K562 (cell line): ENCODE data around the gene SIK3. TPM values are rescaled to one million over a fixed set of nuclear protein-coding genes. Genes with fewer than 3 reads are reported as not detected.

Experiments
- ATAC-seq: fragments of 200-7000 bp; cut with Tn5 transposase; 3 replicates; pipeline ENCODE4 v1.9.1; 2020; ENCODE audit warnings: moderate library complexity
- BruUV-seq: library from RNA; stranded (reverse); fragments of 400-500 nt; replicated peaks from 2 replicates; lab custom pipeline; 2021; lab: Mats Ljungman, UMichigan
- CTCF ChIA-PET: fragments of 300-600 bp; formaldehyde crosslinking; extraction: SDS; loops from one replicate; lab custom pipeline; 2021; ENCODE audit warnings: low intra/inter-chr PET ratio; lab: Yijun Ruan, JAX
- POLR2A ChIA-PET: fragments of 300-600, 350-650 bp; sonication (Branson Sonifier 250); formaldehyde crosslinking; extraction: SDS; loops from one replicate; lab custom pipeline; 2021; ENCODE audit warnings: antibody characterized with exemption, inconsistent platforms; lab: Yijun Ruan, JAX
- DNase-seq, 4 experiments: peaks; one replicate each; pipeline versions ENCODE4 v3.0.0 to v3.0.0-alpha.2; 2011 to 2018; ENCODE audit warnings: low spot score in 3 of 4, mixed read lengths in 3 of 4; ENCODE audit errors: extremely low read depth in 1 of 4
- FAIRE-seq: peaks from 2 replicates; lab custom pipeline; 2011; peaks lifted over from hg19 to GRCh38; lab: Jason Lieb, UNC
- H2AFZ ChIP-seq: 2 replicates; pipeline ENCODE4 v1.6.0; 2011; ENCODE audit warnings: low read depth, low read length, control low read depth, inconsistent platforms
- H3K27ac ChIP-seq: fragments of 200-600 bp; 3 replicates; pipeline ENCODE4 v1.8.0; 2011; ENCODE audit warnings: low read depth, mild to moderate bottlenecking, control low read depth, inconsistent platforms, low read length, moderate library complexity, mixed read lengths; ENCODE audit errors: extremely low read depth
- H3K27me3 ChIP-seq, 2 experiments: fragments of 300-600 bp in 1 of 2; 2 replicates in 1 of 2; 3 replicates in 1 of 2; pipeline versions ENCODE4 v1.6.0 to v1.8.0; 2011; ENCODE audit warnings: inconsistent platforms in 2 of 2, low read length in 2 of 2, mild to moderate bottlenecking in 1 of 2, mixed read lengths in 1 of 2, moderate library complexity in 1 of 2; ENCODE audit not compliant: control insufficient read depth in 2 of 2, insufficient read depth in 2 of 2
- H3K36me3 ChIP-seq: fragments of 300-600 bp; 3 replicates; pipeline ENCODE4 v1.8.0; 2011; ENCODE audit warnings: mild to moderate bottlenecking, low read length, inconsistent platforms; ENCODE audit not compliant: control insufficient read depth, insufficient read depth
- H3K4me1 ChIP-seq, 2 experiments: fragments of 200-600 bp in 1 of 2; replicated peaks in 1 of 2; 2 replicates in 1 of 2; 3 replicates in 1 of 2; pipeline versions ENCODE4 v1.5.1 to v1.8.0; 2011; ENCODE audit warnings: inconsistent platforms in 2 of 2, low read length in 2 of 2, mild to moderate bottlenecking in 1 of 2, mixed read lengths in 1 of 2, moderate library complexity in 1 of 2; ENCODE audit not compliant: control insufficient read depth in 2 of 2, insufficient read depth in 2 of 2
- H3K4me2 ChIP-seq: 2 replicates; pipeline ENCODE4 v1.6.1; 2011; ENCODE audit warnings: low read length, control low read depth, inconsistent platforms, mixed read lengths; ENCODE audit not compliant: insufficient read depth
- H3K4me3 ChIP-seq: fragments of 200-600 bp; sonication (generic), shearing (Covaris generic); 2 replicates; pipeline ENCODE4 v1.5.1; 2016; ENCODE audit warnings: control low read depth, inconsistent platforms
- H3K79me2 ChIP-seq: fragments of 200-600 bp; 3 replicates; pipeline ENCODE4 v1.8.0; 2011; ENCODE audit warnings: low read length, inconsistent platforms; ENCODE audit not compliant: control insufficient read depth, insufficient read depth
- H3K9ac ChIP-seq, 2 experiments: 2 replicates each; pipeline versions ENCODE4 v1.6.0 to v1.6.1; 2011; ENCODE audit warnings: low read depth in 2 of 2, low read length in 2 of 2, control low read depth in 1 of 2, inconsistent platforms in 1 of 2, mild to moderate bottlenecking in 1 of 2, mixed read lengths in 1 of 2; ENCODE audit not compliant: insufficient read depth in 1 of 2
- H3K9me1 ChIP-seq: one replicate; pipeline ENCODE4 v1.6.0; 2011; ENCODE audit warnings: inconsistent platforms, mild to moderate bottlenecking, low read length, moderate library complexity; ENCODE audit not compliant: control insufficient read depth, insufficient read depth
- H3K9me3 ChIP-seq: replicated peaks from 2 replicates; pipeline ENCODE4 v1.5.1; 2011; ENCODE audit warnings: low read depth, low read length, inconsistent platforms; ENCODE audit not compliant: control insufficient read depth, insufficient read depth
- H4K20me1 ChIP-seq: replicated peaks from 2 replicates; pipeline ENCODE4 v1.6.1; 2011; ENCODE audit warnings: low read length, inconsistent platforms, mixed read lengths; ENCODE audit not compliant: control insufficient read depth, insufficient read depth
- BRCA1 ChIP-seq, 2 experiments: fragments of 450-650 bp in 1 of 2; sonication (generic) in 1 of 2; formaldehyde crosslinking in 1 of 2; IDR thresholded peaks; 2 replicates each; pipeline versions ENCODE4 v1.5.0 to v1.6.1; 2017 to 2020; ENCODE audit warnings: mild to moderate bottlenecking in 1 of 2, missing genetic modification reagents in 1 of 2
- CHAMP1 ChIP-seq: fragments of 450-650 bp; IDR thresholded peaks from 2 replicates; pipeline ENCODE4 v1.6.1; 2016; ENCODE audit warnings: mild to moderate bottlenecking
- DPF2 ChIP-seq: fragments of 450-650 bp; IDR thresholded peaks from 2 replicates; pipeline ENCODE4 v1.6.1; 2016
- ETV1 ChIP-seq: fragments of 450-650 bp; conservative IDR thresholded peaks from 2 replicates; pipeline ENCODE4 v1.6.1; 2016; ENCODE audit warnings: missing genetic modification characterization, control low read depth, low read depth, missing compliant biosample characterization
- GTF2E2 ChIP-seq: fragments of 200-800 bp; sonication (Bioruptor generic); IDR thresholded peaks from 2 replicates; pipeline ENCODE4 v1.6.1; 2016; ENCODE audit warnings: missing genetic modification characterization, missing compliant biosample characterization
- NELFE ChIP-seq: IDR thresholded peaks from 2 replicates; pipeline ENCODE4 v1.6.1; 2011; ENCODE audit warnings: mild to moderate bottlenecking; ENCODE audit not compliant: insufficient read depth, insufficient read length
- PCBP2 ChIP-seq: fragments of 200-400 bp; formaldehyde crosslinking; IDR thresholded peaks from 2 replicates; pipeline ENCODE4 v1.6.1; 2018; ENCODE audit warnings: low read length, low read depth, mild to moderate bottlenecking, moderate library complexity; ENCODE audit not compliant: poor library complexity, severe bottlenecking
- RBM39 ChIP-seq: fragments of 200-400 bp; formaldehyde crosslinking; optimal IDR thresholded peaks from 2 replicates; pipeline ENCODE3; 2018; ENCODE audit warnings: low read depth, low read length
- SNIP1 ChIP-seq: fragments of 450-650 bp; IDR thresholded peaks from 2 replicates; pipeline ENCODE4 v1.7.1; 2017; ENCODE audit warnings: low read depth, mild to moderate bottlenecking
- ZHX1 ChIP-seq: fragments of 150-350 bp; conservative IDR thresholded peaks from 2 replicates; pipeline ENCODE4 v1.6.1; 2014; ENCODE audit warnings: low read length
- ZNF695 ChIP-seq: fragments of 450-650 bp; formaldehyde crosslinking; IDR thresholded peaks from 2 replicates; pipeline ENCODE4 v1.4.0; 2020; ENCODE audit warnings: mild to moderate bottlenecking, moderate library complexity
- WGBS: fragments of 100-300 bp; shearing (Covaris generic); methylation state at CpG from one replicate; pipeline ENCODE4 v1.1.6; 2016; ENCODE audit warnings: low coverage, mixed read lengths; ENCODE audit not compliant: insufficient coverage; ENCODE audit errors: missing lambda C conversion rate; 5-methylcytosine and 5-hydroxymethylcytosine counted together
- in situ Hi-C: fragments of 300-500 bp; cut with MboI; formaldehyde crosslinking; loops from 4 replicates; pipeline ENCODE4 v1.15.0; 2018; ENCODE audit warnings: inconsistent platforms, mixed read lengths
- intact Hi-C: fragments of 100-400 bp; cut with micrococcal nuclease; formaldehyde crosslinking; loops from 2 replicates; pipeline ENCODE4 v1.14.2; 2022
- polyA plus RNA-seq, 8 experiments: library from polyadenylated mRNA; depleted of rRNA in 4 of 8; stranded (reverse) in 5 of 8; unstranded in 3 of 8; fragments of >200 nt; fragmentation: Nextera tagmentation in 2 of 8; fragmentation: Illumina TruSeq in 1 of 8; extraction: Ambion mirVana in 2 of 8; extraction: Trizol in 1 of 8; gene quantifications; 2 replicates each; pipeline versions ENCODE4 v1.2.1 to v1.2.3, GENCODE V29; 2011 to 2014; ENCODE audit warnings: inconsistent platforms in 1 of 8, missing spikeins in 1 of 8
- total RNA-seq, 7 experiments: library from RNA; depleted of rRNA in 6 of 7; stranded (reverse); fragments of >200 nt in 6 of 7; fragmentation: Illumina TruSeq in 2 of 7; extraction: Trizol in 2 of 7; gene quantifications; 2 replicates each; pipeline versions ENCODE4 v1.2.1 to v1.2.3, GENCODE V29; 2011 to 2021; ENCODE audit warnings: low replicate concordance in 1 of 7

The SIK3 gene
- total and polyA plus RNA-seq, 9 of the 15 experiments (the other 6 are each of a cell fraction or from before 2014, with no cell fraction given): 1.6 to 21.6 (median 8.0) TPM

DNA sequence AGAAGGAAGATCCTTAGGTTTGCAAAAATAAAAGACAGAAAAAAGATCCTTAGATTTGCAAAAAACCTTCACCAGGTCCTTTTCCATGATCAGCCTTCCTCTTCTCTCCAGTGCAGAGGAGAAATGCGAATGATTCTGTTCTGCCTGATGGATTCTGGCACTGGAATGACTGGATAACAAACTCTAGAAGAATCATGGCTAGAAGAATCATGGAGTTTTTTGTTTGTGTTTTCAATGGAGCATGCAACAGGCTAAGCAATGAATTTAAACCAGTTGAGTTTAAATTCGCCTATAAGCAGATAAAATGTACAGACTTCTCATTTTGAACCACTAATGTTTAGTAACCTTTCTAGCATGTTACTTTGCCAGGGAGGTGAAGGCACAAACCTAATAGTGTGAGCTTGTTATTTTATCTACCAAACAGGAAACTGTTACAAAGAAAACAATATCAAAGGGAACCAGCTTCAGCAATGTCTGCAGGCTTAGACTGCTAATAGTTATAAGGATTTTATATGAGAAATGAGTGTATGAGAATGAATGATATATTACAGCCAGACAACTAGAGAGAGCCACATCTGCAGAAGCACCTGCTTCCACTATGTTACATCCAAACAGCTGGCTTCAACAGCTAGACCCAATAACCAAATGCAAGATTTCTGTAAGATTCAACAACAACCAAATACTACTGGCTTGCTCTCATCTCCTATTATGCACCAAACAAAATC is 196.1 kb downstream of the SIK3 start (continued):
- TF ChIP-seq SNIP1 (no peak), PCBP2 (no peak), CHAMP1 (no peak)
- TF ChIP-seq, all 486 proteins: peak for 0

GRCh38 chr11:116901211-116901610 is 197.0 kb downstream of the SIK3 start:
- no peaks in the 10 kb centered on the region for H3K27me3 ChIP-seq
- in situ Hi-C loops: no loop called here
- intact Hi-C loops: no loop called here
- DNase-seq: no peak
- H3K36me3 ChIP-seq: peaks cover 10% of the 10 kb centered on the region; the same call in 1 of the 3 replicates
- H2AFZ ChIP-seq: no peak overlapping the region
- BruUV-seq: no TSS peak
- no peaks in the 10 kb centered on the region for H3K79me2 ChIP-seq
- no peak for ATAC-seq
- no peak overlapping the region for H3K4me3 ChIP-seq
- no peak for FAIRE-seq
- H3K9me3 ChIP-seq: no peaks in the 10 kb centered on the region
- no peaks in the 10 kb centered on the region for H3K9me1 ChIP-seq
- H3K27ac ChIP-seq: no peak overlapping the region
- no peak overlapping the region for H3K4me2 ChIP-seq
- ChIA-PET POLR2A (interaction anchor here (0.6 kb wide), 2 partner anchors 227 to 426 kb away, joined by 4 read pairs; partner anchors contain the start of gene CEP164), CTCF (no interaction called here)
- H3K9ac ChIP-seq: no peak overlapping the region
- no peaks in the 10 kb centered on the region for H4K20me1 ChIP-seq
- no peaks in the 10 kb centered on the region for H3K4me1 ChIP-seq
- 66% methylated on average over 3 of the region's 3 CpGs for WGBS
- TF ChIP-seq BRCA1 (IDR thresholded peaks at IDR 0.05): no peak
- no peak for TF ChIP-seq BRCA1 (CRISPR knock-in tag; IDR thresholded peaks at IDR 0.05)
- no peak for TF ChIP-seq DPF2
- TF ChIP-seq ETV1 (tag): no peak
- no peak for TF ChIP-seq ZNF695
- no peak for TF ChIP-seq GTF2E2 (tag)
- TF ChIP-seq NELFE: no peak
- TF ChIP-seq RBM39: no peak
- no peak for TF ChIP-seq ZHX1
